A172 (cell line): ENCODE measurements around the gene SBF2. TPM values are rescaled to one million over a fixed set of nuclear protein-coding genes. Genes with fewer than 3 reads are reported as not detected.

Experiments used
- DNase-seq: peaks from one replicate; pipeline ENCODE4 v3.0.0-alpha.2; 2015; ENCODE audit warnings: low spot score
- total RNA-seq: library from RNA; depleted of rRNA; stranded (reverse); fragments of >200 nt; shearing (Covaris generic); gene quantifications from 2 replicates; pipeline ENCODE4 v1.2.3, GENCODE V29; 2014

SBF2 gene
- total RNA-seq, 1 experiment from 2014 or later, result 34.7 TPM

DNA sequence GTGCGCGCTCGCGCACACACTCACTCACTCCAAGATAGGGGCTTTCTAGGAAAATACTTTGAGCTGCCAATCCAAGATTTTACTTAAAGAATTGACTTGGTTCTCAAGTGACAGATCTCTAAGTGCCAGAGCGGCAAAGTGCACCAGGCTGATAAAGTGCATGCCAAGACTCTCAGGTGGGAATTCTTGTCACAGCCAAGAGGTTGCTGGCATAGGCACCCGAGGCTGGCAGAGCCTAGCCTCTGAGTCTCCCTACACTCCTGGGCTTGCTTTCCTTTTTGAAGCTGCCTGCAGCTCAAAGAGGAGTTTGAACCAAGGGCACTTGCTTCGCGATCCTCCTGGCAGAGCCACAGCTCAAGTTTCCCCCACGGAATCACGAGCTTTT lies 8.3 kb upstream of the SBF2 start:
- DNase-seq, result no peak

DNA sequence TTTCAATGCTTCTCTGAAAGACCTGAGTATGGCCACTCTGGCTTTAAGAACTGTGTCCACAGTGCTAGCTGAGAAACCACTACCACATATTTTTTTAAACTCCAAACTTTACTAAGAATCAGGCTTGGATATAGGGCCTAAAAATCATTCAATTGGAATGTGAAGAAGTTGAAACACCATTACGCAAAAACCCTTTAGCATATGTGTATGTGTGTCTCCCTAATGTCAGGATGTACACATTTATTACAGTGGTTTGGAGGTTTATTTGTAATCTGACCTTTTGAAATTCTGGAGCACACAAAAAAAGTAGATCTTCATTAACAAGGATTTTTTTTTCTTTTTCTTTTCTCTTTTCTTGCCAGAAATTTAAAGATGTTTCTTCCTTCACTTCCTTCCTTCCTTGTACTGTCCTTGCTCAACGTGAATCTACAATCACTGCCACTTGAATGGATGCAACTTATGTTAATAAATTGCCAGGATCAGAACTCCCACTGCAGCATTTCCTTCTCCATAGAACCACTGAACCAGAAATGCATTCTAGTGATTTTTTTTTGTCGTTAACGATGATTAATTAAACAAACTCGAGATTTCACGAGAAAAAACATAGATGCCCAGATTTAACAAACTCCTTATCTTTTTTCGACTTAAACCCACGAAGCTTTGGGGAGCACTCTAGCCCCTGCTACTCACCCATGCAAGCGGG lies 7.8 kb upstream of the SBF2 start:
- DNase-seq, result no peak

DNA sequence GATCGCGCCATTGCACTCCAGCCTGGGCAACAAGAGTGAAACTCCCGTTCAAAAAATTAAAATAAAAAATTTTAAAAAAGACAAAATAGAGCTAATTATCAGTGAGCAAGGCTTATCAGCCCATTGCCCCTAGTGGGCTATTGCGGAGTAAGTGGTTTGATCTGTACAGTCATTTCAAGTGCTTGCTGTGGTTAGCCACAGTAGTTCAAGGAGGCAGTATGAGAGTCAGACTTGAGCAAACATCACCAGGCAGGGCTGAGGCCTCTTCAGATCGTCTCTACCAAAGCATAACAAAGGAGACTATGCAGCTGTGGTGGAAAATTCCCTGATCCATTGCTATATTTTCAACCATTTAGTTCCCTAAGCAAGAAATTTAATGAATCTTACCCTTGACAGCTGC lies 4.3 kb upstream of the SBF2 start:
- DNase-seq, result peak; percentile 80

DNA sequence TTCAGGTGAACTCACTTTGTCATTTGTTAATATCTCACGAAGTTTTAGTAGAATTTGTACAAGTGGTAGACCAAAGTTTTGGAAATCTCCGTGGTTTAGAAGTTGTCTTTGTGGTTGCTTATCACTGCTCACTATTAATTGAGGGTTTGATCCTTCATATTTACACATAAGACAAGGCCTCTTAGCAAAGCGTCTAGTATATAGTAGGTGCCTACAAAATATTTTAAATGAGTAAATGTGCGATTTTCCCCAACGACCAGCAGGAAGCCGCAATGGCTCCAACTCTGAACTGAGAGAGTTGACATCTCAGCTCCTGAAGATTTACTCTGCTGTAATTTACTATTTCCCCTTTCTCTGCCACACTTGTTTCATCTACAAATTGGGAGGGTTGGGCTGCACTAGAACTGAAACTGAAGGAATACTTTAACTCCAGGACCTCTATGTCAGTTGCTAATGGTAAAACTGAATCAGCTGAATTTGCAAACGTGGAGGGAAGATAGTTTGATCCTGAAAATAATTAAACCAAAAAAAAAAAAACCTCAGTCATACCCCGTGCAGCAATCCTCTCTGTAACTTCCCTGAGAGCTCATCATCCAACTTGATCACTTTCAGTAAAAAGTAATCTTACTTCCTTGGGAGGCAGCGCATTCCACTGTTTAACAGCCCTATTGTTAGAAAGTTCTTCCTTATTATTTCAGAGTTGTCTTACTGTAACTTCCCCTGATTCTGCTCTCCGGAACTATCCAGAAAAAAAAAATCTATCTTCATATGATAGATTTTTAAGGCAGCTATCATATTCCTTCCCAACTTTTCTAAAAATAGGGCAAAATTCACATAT lies 1.3 kb upstream of the SBF2 start:
- no peak for DNase-seq

DNA sequence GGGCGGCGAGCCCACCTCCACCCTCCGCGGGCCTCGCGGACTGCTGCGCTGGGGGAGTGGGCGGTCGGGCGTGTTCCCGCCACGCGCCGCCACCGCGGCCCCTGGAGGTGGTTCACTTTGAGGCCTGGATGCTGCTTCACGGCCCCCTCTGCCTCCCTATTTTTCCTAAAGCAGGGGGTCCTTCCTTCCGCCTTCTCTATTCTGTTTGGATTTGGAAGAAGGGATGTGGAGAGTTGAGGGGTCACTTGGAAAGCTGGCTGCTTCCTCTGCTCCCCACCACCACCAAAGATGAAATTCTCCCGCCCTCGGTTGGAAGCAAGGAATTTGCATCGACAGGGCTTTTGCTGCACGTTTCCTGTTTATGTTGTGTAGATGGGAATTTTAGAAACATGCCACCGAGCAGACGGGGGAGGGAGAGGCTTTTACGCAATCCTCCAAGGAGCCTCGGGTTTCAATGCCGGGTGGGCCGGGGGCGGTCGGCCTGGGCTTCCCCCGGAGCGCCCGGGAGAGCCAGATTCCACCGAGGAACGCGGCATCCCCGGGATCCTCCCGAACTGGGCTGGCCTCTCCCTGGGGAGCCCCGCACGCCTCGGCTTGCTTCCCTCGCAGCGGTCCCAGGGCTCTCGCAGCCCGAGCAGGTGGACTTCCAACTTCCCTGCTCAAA lies 403 bp upstream of the SBF2 start:
- peak; percentile 49 for DNase-seq

DNA sequence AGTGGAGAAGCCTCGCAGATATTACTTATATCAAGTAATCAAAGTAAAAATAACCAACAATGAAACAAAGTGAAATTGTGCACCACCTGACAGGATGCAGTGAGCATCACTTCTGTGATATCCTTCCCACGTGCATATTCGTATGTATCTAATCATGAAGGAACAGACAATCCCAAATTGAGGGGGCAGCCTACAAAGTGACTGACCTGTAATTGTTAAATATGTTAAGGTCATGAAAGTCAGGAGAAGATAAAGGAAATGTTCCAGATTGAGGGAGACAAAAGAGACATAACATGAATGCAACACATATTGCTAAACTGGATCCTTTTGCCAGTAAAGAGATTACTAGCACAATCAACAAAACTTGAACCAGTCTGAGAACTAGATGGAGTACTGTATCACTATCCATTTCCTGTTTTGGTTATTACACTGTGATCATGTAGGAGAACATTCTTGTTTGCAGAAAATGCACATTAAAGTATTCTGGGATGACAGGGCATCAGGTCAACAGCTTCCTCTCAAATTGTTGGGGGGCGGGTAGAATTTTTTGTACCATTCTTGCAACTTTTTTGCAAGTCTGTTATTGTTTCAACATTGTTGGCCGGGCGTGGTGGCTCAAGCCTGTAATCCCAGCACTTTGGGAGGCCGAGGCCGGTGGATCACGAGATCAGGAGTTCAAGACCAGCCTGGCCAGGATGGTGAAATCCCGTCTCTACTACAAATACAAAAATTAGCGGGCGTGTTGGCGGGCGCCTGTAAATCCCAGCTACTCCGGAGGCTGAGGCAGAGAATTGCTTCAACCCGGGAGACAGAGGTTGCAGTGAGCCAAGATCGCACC lies 2.0 kb downstream of the SBF2 start:
- DNase-seq, result no peak

DNA sequence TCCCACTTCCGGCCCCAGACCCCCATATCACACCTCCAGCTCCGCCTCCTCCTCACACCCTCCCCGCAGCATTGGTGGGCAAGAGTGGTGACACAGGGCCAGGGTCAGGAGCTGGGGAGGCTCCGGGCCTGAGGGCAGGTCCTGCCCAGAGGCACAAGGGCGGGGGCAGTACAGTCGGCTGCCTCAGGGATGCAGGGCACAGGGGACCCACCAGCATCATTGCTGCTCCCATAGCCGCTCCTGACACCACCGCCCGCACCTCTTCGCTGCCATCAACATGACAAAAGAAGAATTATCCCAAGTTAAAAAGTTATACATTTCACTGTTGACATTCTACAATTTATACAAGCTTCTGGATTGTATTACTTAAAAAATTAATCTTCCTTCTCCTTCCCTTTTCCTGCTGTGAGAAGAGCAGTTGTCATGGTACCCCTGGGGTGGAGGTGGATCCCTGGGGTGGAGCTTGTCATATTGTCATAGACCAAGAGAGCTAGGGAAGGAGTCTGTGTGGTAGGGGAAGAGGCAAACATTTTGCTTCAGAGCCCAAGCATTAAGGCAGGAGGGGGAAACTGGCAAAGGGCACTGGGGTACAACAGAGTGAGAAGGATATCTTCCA lies 4.1 kb downstream of the SBF2 start:
- DNase-seq, result no peak

DNA sequence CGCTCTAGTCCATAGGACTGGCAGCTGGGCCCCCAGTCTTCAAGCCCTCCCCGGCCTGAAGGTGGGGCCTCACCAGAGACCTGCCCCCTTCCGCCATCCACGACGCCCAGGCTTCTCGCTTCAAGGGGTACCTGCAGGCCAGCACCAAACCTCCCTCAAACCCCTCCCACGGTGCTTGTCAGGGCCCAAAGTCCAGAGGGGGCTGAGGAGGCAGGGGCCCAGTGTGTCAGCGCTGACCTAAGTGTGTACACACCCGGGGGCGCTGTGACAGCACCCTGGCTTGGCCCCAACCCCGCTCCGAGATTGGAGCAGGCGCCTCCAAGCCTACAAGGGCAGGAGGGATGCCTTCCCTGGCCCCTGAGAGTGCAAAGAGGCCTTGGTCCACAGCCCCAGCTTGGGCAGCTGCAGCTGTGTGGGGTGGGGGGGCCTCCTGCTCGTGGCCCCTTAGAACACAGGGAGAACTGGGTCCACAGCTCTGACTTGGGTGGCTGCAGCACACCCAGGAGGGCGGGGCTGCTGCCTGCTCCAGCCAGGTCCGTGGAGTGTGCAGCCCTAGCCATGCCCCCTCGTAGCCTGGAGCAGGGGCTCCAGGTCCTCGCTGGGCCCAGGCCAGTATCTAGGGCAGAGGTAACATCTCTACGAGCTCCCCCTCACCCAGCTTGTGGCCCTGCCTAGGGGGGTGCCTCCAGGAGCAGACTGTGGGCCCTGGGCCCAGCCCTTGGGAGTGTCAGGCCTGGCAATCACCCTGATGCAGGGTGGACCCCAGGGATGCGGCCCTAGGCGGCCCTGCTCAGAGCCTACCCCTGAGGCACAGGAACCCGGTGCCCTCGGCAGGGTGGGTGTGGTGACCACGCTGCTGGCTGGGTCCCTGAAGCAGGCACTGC lies 4.9 kb downstream of the SBF2 start:
- no peak for DNase-seq

DNA sequence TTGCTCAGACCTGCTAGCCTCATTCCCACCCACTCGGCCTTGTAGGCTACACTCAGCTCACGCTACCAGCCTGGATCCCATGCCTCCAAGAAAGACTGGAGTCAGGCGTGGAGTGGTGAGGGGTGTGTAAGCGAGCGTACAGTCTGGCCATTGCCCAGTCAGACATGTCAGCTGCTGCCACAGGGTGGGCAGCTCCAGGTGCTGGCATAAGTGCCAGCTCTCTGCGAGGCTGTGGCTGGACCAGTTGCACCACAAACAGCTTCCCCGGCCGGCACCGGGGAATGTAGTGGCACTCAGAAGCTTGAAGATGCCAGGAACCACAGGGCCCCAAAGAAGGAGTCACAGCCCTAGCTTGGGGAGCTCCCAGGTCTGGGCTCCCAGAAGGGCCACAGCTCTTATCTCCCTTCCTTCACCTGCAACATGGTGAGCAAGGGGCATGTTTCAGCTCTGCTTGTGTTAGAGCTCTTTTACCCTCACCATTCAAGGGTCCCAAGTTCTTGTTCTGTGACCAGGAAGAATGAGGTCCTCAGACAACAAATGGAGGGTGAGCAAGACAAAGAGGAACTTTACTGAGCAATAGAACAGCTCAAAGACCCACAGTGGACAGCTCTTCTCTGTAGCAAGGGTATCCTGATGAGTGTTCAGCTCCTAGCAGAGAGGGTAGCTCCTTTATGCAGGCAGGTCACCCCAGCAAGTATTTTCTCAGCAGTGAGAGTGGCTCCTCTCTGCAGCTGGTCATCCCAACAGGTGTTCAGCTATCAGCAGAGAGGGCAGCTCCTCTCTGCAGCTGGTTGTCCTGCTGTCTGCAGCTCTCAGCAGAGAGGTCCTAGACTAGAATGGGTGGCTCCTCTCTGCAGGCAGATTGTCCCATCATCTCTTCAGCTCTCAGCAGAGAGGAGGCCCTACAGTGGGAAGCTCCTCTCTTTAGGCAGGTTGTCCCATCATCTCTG lies 6.0 kb downstream of the SBF2 start:
- DNase-seq, result no peak

DNA sequence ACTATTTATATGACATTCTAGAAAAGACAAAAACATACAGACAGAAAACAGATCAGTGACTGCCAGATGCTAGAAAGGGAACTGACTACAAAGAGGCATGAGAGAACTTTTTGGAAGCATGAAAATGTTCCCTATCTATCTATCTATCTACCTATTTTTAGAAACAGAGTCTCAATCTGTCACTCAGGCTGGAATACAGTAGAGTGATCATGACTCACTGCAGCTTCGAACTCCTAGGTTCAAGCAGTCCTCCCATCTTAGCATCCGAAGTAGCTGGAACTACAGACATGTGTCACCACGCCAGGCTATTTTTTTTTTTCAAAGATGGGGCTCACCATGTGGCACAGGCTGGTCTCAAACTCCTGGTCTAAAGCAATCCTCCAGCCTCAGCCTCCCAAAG lies 6.9 kb downstream of the SBF2 start:
- DNase-seq, result no peak

DNA sequence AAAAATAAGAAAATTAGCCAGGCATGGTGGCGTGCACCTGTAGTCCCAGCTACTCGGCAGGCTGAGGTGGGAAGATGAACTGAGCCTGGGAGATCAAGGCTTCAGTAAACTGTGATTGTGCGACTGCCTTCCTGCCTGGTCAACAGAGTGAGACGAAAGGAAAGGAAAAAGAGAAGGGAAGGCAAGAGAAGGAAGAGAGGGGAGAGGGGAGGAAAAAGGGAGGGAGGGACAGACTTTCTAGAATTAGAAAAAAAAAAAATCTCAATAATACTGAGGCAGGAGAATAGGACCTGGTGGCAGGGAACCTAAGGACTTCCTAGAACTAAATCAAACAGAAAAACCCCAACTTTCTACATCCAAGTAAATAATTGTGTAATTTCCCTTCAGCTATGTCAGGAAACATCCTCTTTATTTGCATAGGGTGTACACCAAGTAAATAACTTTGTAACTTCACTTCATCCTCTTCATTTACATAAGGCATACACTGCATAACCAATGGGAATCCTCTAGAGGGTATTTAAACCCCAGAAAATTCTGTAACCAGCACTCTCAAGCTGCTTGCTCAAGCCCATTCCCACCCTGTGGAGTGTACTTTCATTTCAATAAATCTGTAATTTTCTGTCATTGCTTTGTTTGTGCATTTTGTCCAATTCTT lies 8.7 kb downstream of the SBF2 start:
- DNase-seq, result no peak

DNA sequence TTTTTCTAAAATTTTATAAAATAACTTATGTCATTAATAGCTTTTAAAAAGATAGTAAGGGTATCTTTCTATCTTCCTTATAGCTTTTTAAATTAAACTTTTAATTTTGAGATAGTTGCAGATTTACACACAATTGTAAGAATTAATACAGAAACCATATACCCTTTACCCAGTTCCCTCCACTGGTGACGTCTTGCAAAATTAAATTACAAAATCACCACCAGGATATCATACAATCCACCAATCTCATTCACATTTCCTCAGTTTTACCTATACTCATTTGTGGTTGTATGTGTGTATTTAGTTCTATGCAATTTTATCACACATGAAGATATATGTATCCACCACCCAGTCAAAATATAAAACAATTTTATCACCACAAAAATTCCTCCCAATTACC lies 10.0 kb downstream of the SBF2 start:
- DNase-seq, result no peak

DNA sequence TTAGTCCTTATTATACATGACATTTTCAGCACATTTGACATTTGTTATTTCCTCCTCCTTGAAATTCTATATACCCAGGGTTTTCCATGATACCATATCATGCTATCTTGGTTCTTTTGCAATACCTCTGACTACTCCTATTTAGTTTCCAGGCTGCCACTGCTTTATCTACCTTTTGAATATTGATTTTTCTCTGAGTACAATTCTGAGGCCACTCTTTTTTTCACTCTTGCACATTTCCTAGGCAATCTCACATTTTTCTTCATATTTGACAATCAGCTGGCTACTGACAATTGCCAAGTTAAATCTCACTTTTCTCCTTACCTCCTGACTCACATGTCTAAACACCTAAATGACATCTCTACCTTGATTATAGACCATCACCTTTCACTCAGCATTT lies 11.9 kb downstream of the SBF2 start:
- DNase-seq, result no peak

DNA sequence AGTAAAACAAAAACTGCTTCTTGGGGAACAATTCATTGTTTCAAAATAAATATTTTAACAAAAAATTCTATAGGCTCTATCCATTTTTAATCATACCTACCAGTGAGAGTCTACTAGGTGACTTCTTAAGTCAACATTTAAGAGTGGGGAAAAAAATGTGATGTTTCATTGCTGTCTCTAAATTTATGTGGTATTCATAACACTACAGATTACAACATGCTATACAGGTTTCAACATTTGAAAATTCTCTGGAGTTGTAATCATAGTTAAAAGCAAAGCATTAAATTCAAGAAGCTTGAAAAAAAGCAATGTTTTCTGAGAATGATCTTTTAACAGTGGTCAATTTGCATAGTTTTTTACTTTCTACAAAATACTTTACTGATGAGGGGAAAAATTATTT lies 18.3 kb downstream of the SBF2 start:
- DNase-seq, result no peak

DNA sequence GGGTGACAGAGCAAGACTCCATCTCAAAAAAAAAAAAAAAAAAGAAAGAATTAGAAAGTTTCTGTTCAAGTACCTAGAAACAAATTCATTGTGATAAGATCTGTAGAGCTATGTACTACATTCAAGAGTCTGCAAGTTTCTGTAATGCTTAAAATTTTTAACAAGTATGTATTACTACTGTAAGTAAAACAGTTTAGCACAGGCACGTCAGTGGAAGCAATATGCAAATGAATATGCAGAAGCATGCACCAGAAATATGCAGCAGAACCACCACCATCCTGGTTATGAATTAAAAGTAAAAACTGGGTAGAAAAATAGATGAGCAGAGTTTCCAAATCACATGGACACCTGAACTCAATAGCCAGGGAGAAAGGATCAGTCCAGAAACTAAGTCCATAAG lies 19.3 kb downstream of the SBF2 start:
- no peak for DNase-seq

DNA sequence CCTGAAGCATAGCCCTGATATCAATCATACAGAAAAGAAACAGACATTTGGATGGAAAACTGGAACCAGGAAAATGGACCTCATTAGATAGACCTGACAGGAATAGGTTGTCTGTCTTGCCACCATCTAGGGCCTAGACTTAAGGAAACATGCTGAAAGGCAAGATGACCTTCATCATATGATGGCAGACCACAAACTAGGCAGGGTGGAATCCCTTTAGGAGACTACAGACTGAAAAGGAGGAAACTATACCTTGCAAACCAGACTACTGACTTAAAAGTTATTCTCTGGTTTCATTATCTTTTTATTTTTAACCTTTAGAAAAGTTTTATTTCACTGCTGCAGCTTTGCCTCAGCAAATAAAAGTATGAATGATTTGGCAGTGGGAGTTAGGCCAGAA lies 20.3 kb downstream of the SBF2 start:
- no peak for DNase-seq

DNA sequence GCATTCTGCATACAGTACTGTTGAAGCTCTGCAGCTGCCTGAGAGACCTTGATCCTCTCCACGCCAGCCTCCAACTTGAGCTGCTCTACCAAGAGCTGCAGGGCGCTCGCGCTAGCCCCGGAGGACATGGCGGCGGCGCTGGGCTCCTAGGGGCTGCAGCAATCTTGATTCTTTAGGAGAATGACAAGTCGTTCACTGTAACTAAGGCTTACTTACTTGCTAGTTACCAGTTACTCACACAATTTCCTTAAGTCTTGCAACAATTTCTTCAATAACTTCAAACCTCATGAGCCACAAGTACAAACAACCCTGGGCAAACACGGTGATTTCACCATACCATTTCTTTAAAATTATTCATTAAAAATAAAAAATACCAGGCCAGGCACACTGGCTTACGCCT lies 21.9 kb downstream of the SBF2 start:
- DNase-seq, result no peak

DNA sequence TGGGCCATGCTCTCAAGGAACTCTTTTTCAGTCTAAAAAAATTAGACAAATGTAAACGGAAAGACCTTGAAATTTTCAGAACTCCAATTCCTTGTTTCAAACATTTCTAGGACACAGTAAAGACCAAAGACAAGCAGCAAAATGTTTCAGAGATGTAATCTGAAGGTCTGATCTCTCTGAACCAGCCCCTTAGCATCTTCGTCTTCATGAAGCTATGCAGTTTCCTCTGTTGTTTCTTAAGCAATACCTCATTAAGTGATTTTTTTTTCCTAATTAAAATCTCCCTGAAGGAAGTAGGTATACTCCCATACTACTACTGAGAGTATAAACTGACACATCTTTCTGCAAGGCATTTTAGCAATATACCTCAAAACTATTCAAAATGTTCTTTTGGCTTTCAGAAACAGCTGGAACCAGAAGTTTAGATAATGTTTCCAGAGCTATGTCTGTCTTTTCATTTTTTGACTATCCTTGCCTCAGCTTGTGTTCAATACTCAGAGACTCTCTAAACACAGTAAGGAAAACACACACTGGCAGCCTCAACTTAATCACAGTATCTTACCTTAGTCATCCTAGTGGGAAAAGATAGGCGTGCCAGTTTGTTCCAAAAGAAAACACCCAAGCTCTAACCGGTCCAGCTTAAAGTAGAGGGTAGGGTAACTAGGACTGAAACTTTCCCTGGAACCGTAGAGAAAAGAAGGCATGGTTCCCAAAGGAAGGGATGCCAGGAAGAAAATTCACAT lies 25.1 kb downstream of the SBF2 start:
- no peak for DNase-seq
